ENCODE results near the gene SDE2.

- TF ChIP-seq CTCF (IDR thresholded peaks at IDR 0.05) (no peak), POLR2A (IDR thresholded peaks at IDR 0.05) (no peak), EP300 (IDR thresholded peaks at IDR 0.05) (no peak), POLR2AphosphoS5 (IDR thresholded peaks at IDR 0.05) (no peak)
Observed at GRCh38 chr1:225933072-225933471, 66.1 kb downstream of the SDE2 start.
